ENCODE results near the gene DKK2. TPM values are rescaled to one million over a fixed set of nuclear protein-coding genes. Genes with fewer than 3 reads are reported as not detected.

DKK2 gene
- total RNA-seq, 1 experiment from 2014 or later: not detected

GRCh38 chr4:106981431-106981830 is 54.7 kb downstream of the DKK2 start:
- no TSS peak for BruUV-seq (replicated peaks)
- intact Hi-C loops (cut with micrococcal nuclease): no loop called here
- Histone ChIP-seq H3K79me2 (ENCODE audit: low read length) (no peaks in the 10 kb centered on the region), H3K9ac (ENCODE audit: low read length) (no peak overlapping the region), H3K4me2 (ENCODE audit: low read length) (no peak overlapping the region), H3K4me3 (ENCODE audit: low read length) (no peak overlapping the region), H3F3A (ENCODE audit: low read length, unreplicated experiment) (no peaks in the 10 kb centered on the region), H3K36me3 (ENCODE audit: low read depth, low read length) (no peaks in the 10 kb centered on the region), H3K9me2 (replicated peaks; ENCODE audit: low read length) (no peaks in the 10 kb centered on the region), H3K4me1 (ENCODE audit: insufficient read depth, low read length) (no peaks in the 10 kb centered on the region), H3K9me3 (ENCODE audit: low read length) (no peaks in the 10 kb centered on the region), H2AFZ (ENCODE audit: low read length) (no peak overlapping the region), H3K27me3 (ENCODE audit: low read length) (peaks cover 2% of the 10 kb centered on the region; the same call in 1 of the 2 replicates), H3K27ac (ENCODE audit: low read length) (no peak overlapping the region), H4K20me1 (ENCODE audit: low read length) (no peaks in the 10 kb centered on the region)
- CTCF ChIA-PET: no interaction called here
- POLR2A ChIA-PET (ENCODE audit: unreplicated experiment): no interaction called here
- TF ChIP-seq CTCF (conservative IDR thresholded peaks at IDR 0.05; ENCODE audit: low read depth, low read length) (no peak), EZH2phosphoT487 (IDR thresholded peaks at IDR 0.05; ENCODE audit: borderline replicate concordance, low read length) (no peak)
- DNase-seq (no peak), ATAC-seq (no peak)

GRCh38 chr4:106979476-106979875 is 56.6 kb downstream of the DKK2 start:
- no peak overlapping the region for H3K4me3 ChIP-seq (ENCODE audit: low read length)
- no peaks in the 10 kb centered on the region for H3K4me1 ChIP-seq (ENCODE audit: insufficient read depth, low read length)
- ATAC-seq: no peak
- no peaks in the 10 kb centered on the region for H3K79me2 ChIP-seq (ENCODE audit: low read length)
- no peak for DNase-seq
- peaks cover 2% of the 10 kb centered on the region; the same call in 1 of the 2 replicates for H3K27me3 ChIP-seq (ENCODE audit: low read length)
- H3K27ac ChIP-seq (ENCODE audit: low read length): no peak overlapping the region
- no peaks in the 10 kb centered on the region for H3K9me2 ChIP-seq (replicated peaks; ENCODE audit: low read length)
- H3K36me3 ChIP-seq (ENCODE audit: low read depth, low read length): no peaks in the 10 kb centered on the region
- H4K20me1 ChIP-seq (ENCODE audit: low read length): no peaks in the 10 kb centered on the region
- H3F3A ChIP-seq (ENCODE audit: low read length, unreplicated experiment): no peaks in the 10 kb centered on the region
- H2AFZ ChIP-seq (ENCODE audit: low read length): no peak overlapping the region
- POLR2A ChIA-PET (ENCODE audit: unreplicated experiment): no interaction called here
- H3K4me2 ChIP-seq (ENCODE audit: low read length): no peak overlapping the region
- no TSS peak for BruUV-seq (replicated peaks)
- intact Hi-C loops (cut with micrococcal nuclease): no loop called here
- H3K9ac ChIP-seq (ENCODE audit: low read length): no peak overlapping the region
- TF ChIP-seq EZH2phosphoT487 (IDR thresholded peaks at IDR 0.05; ENCODE audit: borderline replicate concordance, low read length) (no peak), CTCF (conservative IDR thresholded peaks at IDR 0.05; ENCODE audit: low read depth, low read length) (no peak), EZH2 (IDR thresholded peaks at IDR 0.05; ENCODE audit: low read length, unreplicated experiment) (no peak)
- no peaks in the 10 kb centered on the region for H3K9me3 ChIP-seq (ENCODE audit: low read length)
- CTCF ChIA-PET: no interaction called here

GRCh38 chr4:106978046-106978774 is 57.9 kb downstream of the DKK2 start:
- H3K4me1 ChIP-seq (ENCODE audit: insufficient read depth, low read length): no peaks in the 10 kb centered on the region

More at GRCh38 chr4:106978046-106978774, 57.9 kb downstream of the DKK2 start:
- intact Hi-C loops (cut with micrococcal nuclease): no loop called here
- Histone ChIP-seq H3K9ac (ENCODE audit: low read length) (no peak overlapping the region), H2AFZ (ENCODE audit: low read length) (no peak overlapping the region), H3K79me2 (ENCODE audit: low read length) (no peaks in the 10 kb centered on the region), H3K27ac (ENCODE audit: low read length) (no peak overlapping the region), H3F3A (ENCODE audit: low read length, unreplicated experiment) (no peaks in the 10 kb centered on the region), H3K36me3 (ENCODE audit: low read depth, low read length) (no peaks in the 10 kb centered on the region), H3K4me2 (ENCODE audit: low read length) (no peak overlapping the region), H3K9me3 (ENCODE audit: low read length) (no peaks in the 10 kb centered on the region), H3K4me3 (ENCODE audit: low read length) (no peak overlapping the region), H3K9me2 (replicated peaks; ENCODE audit: low read length) (no peaks in the 10 kb centered on the region), H3K27me3 (ENCODE audit: low read length) (no peaks in the 10 kb centered on the region; the same call in 1 of the 2 replicates), H4K20me1 (ENCODE audit: low read length) (no peaks in the 10 kb centered on the region)
- CTCF ChIA-PET: no interaction called here
- ATAC-seq (no peak), DNase-seq (no peak)
- TF ChIP-seq EZH2phosphoT487 (IDR thresholded peaks at IDR 0.05; ENCODE audit: borderline replicate concordance, low read length): no peak
- no TSS peak for BruUV-seq (replicated peaks)
- POLR2A ChIA-PET (ENCODE audit: unreplicated experiment): no interaction called here

Measured in PC-3 (cell line).